ENCODE measurements around the gene ADCY1.

- TF ChIP-seq EP300 (IDR thresholded peaks at IDR 0.05) = no peak
- TF ChIP-seq POLR2A (IDR thresholded peaks at IDR 0.05) = no peak
- TF ChIP-seq, protein P1, sequence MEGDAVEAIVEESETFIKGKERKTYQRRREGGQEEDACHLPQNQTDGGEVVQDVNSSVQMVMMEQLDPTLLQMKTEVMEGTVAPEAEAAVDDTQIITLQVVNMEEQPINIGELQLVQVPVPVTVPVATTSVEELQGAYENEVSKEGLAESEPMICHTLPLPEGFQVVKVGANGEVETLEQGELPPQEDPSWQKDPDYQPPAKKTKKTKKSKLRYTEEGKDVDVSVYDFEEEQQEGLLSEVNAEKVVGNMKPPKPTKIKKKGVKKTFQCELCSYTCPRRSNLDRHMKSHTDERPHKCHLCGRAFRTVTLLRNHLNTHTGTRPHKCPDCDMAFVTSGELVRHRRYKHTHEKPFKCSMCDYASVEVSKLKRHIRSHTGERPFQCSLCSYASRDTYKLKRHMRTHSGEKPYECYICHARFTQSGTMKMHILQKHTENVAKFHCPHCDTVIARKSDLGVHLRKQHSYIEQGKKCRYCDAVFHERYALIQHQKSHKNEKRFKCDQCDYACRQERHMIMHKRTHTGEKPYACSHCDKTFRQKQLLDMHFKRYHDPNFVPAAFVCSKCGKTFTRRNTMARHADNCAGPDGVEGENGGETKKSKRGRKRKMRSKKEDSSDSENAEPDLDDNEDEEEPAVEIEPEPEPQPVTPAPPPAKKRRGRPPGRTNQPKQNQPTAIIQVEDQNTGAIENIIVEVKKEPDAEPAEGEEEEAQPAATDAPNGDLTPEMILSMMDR (IDR thresholded peaks at IDR 0.05) = no peak
- no peak for TF ChIP-seq POLR2AphosphoS5 (IDR thresholded peaks at IDR 0.05)
Observed at GRCh38 chr7:45651540-45651939, 77.4 kb downstream of the ADCY1 start.
